HG02759 (cell line): Measurements from ENCODE around the gene ARHGEF37.

ENCODE experiments used
- ATAC-seq: cut with Tn5 transposase; IDR thresholded peaks from one replicate; pipeline ENCODE4 v1.9.1; 2021; ENCODE audit warnings: mild to moderate bottlenecking, moderate library complexity; ENCODE audit not compliant: unreplicated experiment

Gene ARHGEF37

DNA sequence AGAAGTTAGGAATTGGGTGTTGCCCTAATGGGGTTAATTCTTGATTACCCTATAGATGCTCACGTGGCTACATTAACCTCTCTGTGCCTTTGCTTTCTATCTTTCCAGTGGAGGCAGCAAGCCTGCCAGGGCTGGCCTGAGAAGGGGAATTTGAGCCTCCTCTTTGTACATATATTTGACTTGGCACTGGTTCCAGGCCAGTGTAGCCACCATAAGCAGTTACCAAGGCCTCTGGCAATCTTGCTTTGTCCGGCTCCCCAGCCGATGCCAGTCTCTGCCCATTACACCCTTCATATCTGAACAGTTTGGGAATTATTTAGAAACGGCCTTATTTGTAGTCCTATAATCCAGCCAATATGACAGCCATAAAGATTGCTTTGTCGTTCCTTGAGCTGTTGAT lies 90.2 kb downstream of the ARHGEF37 start:
- ATAC-seq: no peak

DNA sequence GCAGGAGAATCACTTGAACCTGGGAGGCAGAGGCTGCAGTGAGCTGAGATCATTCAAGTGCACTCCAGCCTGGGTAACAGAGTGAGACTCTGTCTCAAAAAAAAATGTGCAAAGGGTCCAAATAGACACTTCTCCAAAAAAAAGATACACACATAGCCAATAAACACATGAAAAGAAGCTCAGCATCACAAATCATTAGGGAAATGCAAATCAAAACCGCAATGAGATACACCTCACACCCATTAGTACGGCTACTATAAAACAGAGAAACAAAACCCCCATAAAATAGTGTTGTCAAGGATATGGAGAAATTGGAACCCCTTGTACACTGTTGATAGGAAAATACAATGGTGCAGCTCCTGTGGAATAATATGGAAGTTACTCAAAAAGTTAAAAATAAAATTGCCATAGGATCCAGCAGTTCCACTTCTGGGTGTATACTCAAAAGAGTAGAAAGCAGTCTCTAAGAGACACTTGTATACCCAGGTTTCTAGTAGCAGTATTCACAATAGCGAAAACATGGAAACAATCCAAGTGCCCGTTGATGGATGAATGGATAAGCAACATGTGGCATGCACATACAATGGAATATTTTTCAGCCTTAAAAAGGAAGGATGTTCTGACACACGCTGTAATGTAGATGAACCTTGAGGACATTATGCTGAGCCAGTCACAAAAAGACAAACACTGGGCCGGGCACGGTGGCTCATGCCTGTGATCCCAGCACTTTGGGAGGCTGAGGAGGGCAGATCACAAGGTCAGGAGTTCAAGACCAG lies 91.6 kb downstream of the ARHGEF37 start:
- ATAC-seq: no peak

DNA sequence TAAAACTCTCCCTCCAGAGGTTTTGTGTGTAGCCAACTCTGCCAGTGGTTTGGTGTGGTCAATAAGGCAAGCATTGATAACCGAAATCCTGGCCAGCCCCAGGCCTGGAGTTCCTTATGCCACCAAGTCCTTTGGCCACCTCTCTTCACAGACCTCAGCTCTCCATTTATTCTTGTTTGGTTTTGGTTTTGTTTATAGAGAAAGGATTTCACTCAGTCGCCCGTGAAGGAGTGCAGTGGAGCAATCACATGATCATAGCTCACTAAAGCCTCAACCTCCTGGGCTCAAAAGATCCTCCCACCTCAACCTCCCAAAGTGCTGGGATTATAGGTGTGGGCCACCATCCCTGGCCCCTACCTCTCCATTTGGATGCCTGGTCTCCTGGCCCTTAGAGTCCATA lies 93.4 kb downstream of the ARHGEF37 start:
- peak; percentile 74 for ATAC-seq

DNA sequence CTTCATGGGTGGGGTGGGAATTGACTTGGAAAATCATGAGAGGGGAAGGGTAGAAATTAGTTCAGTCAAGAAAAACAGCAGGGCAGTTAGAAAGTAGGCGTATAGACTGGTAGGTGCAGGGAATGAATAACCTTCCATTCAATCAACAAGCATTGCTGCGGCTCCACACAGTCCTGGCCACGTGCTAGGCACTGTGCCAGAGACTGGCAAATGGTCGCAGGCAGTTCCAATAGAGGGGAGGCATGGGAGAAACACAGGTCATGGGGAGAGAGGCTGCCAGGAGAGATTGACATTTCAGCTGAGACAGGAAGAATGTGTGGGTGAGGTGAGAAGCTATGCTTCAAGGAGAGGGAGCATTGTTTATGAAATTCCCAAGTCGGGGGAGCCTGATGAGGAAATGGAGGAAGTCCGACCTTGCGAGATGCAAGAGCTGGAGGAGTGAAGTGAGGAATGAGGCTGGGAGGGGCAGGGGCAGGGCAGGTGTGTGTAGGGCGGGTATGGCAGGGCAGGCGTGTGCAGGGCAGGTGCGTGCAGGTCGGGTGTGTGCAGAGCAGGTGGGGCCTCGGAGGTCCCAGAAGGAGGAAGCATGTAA lies 94.4 kb downstream of the ARHGEF37 start:
- ATAC-seq: no peak

DNA sequence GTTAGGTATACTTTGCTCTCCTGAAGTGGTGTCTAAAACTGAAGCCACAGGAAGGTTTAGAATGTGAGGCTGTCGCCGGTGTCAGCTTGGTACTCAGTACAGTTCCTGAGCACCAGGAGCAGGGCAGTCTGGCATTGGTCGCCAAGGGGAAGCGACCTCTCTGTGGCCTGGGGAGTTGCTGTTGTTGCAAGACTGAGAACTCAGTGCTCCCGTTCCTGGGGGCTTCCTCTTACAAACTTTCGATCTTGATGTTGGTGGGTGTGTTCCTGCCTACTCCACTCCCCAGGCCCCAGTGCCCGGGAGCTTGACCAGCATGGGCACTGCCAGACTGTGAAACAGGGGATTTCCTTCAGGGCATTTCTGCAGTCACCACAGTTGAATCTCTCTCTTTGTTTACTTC lies 96.4 kb downstream of the ARHGEF37 start:
- no peak for ATAC-seq

DNA sequence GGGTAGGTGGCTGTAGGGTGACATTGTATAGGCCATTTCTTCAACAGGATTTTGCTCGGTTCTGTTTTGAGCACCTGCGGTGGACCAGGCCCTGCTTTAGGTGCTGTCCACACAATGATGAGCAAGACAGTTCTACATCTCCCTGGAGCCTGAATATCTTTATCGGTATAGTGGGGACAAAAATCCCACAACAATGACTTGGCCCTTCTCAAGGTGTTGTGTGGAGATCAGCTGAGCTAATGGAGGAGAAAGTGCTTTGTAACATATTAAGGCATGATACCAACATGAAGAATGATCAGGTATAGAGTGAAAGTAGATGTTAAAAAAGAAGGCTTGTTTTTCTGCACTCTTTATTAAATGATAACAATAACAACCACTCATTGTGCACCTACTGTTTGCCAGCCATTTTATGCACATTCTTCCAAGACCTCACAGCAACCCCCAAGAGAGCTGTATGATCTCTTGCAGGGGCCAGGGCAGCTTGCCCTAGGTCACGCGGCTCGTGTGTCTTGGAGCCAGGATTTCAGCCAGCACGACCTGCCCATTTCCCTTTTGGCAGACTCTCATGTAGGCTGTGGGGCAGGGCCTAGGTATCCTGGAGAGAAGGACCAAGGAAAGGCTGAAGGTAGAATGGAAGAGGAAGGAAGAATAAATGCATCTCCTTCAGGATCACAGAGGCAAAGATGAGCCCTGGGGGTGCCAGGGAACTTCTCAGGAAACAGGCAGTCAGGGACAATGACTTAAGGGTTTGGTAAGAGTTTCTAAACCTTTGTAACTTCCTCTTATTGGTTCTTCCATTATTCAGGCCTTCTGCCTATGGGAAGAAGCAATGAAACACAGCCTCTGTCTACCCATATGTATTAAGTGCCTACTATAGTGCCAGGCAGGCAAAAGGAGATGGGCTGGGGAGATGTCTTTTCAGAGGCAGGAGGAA lies 98.8 kb downstream of the ARHGEF37 start:
- ATAC-seq: peak; percentile 57

DNA sequence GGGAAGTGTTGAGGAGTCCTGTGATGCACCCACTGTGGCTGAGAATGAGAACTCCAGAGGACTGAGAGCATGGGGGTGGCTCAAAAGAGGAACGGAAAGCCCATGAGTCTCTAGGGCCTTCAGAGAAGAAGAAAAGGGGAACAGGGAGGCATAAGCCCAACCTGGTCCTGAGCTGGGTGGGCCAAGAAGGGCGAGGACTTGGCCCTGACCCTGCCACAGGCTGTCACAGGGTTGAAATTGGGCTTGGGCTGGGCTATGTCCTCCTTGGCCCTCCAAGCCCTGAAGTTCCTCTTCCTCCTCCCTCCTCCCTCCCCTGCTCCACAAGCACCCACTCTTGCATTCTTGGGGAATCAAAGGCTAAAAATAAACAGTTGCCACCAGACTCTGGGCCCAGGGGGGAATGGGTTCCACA lies 99.5 kb downstream of the ARHGEF37 start:
- peak; percentile 99 for ATAC-seq

DNA sequence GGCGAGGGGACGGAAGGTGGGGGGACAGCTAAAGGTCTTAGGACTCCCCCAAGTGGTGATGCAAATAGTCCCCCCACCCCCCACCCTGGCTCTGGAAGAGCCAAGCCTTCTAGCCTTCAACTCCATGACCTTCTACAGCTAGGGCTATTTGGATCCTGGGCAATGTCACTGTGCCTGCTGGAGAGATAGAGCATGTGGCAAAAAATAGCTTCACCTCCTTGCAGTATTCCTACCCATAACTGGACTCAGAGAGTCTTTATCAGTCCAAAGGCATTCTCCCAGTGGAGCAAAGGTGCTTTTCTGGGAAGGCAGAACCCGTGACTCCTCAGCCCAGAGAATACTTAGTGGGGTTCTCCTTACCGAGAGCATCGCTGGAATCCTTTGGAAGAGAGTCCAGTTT lies 100.0 kb downstream of the ARHGEF37 start:
- ATAC-seq: no peak

DNA sequence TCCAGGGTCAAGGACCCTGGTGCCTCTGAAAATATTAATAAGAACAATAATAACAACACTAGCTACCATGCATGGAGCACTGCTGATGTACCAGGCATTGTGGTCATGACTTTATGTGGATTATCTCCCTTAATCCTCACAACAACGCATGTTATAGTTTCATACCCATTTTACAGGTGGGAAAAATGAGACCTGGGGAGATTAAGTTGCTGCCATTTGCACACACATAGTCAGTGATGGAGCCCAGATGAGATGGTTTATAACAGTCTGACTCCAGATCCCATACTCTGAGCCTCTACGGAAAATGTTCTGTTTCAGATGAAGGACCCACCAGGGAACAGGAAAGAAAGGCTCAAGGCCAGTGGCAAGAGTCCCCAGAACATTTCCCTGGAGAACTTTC lies 100.6 kb downstream of the ARHGEF37 start:
- ATAC-seq: no peak

DNA sequence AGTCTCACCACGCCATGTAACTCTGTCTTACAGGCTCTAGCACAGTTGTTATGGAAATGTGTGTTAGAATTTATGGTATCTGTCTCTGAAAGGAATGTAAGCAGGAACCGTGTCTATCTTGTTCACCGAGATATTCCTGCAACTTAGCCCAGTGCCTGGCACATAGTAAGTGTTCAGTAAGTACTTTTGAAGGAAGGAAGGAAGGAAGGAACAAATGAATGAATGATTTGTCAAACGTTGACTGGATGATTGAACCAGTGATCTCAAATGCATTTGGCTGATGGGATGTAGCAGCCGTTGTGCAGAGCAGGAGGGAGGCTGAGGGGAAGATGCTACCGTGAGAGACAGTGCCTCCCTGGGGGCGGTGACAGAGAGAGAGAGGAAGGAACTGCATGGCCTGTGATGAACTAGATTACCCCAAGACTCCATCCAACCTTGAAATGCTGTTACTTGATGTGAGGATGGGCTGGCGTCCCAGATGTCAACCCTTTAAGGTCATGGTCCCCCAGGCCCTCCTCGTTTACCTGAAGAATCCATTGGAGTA lies 101.3 kb downstream of the ARHGEF37 start:
- no peak for ATAC-seq

DNA sequence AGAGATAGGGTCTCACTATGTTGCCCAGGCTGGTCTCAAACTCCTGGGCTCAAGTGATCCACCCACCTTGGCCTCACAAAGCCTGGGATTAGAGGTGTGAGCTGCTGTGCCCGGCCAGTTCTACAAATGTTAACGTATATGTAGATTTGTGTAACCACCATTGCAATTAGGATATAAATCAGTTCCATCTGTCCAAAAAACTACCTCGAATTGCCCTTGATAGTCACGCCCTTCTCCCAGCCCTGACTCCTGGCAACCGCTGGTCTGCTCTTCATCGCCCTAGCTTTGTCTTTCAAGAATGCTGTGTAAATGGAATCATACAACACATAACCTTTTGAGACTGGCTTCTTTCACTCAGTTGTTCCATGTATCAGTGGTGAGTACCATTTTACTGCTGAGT lies 102.7 kb downstream of the ARHGEF37 start:
- no peak for ATAC-seq

DNA sequence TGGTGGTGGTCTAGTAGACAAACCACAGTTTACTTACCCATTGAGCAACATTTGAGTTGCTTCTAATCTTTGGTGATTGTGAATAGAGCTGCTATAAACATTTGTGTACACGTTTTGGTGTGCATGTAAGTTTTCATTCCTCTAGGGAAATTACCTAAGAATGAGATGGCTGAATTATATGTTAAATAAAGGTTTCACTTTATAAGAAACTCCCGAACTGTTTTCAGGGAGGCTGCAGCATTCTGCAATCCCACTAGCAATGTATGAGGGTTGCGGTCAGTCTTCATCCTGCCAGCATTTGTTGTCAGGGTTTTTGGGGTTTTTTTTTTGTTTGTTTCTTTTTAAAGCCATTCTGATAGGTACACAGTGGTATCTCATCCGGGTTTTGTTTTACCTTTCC lies 103.1 kb downstream of the ARHGEF37 start:
- ATAC-seq: no peak
